Progenitor cell of endocrine pancreas (in vitro differentiated cells): ENCODE data around the gene CDC45. TPM values are rescaled to one million over a fixed set of nuclear protein-coding genes. Genes with fewer than 3 reads are reported as not detected.

ENCODE experiments used
- DNase-seq: peaks from one replicate; pipeline ENCODE4 v3.0.0; 2021; ENCODE audit warnings: low spot score; ENCODE audit not compliant: unreplicated experiment
- H3K27ac Mint-ChIP-seq: 2 replicates; pipeline ENCODE4 v1.8.0; 2021; ENCODE audit warnings: mild to moderate bottlenecking, moderate library complexity, mixed read lengths
- H3K27me3 Mint-ChIP-seq: 2 replicates; pipeline ENCODE4 v1.8.0; 2021; ENCODE audit warnings: mixed read lengths
- H3K36me3 Mint-ChIP-seq: 2 replicates; pipeline ENCODE4 v1.8.0; 2022; ENCODE audit warnings: mixed read lengths; ENCODE audit not compliant: insufficient read depth
- H3K4me1 Mint-ChIP-seq: 2 replicates; pipeline ENCODE4 v1.8.0; 2021; ENCODE audit warnings: low read depth, mixed read lengths
- H3K4me3 Mint-ChIP-seq: 2 replicates; pipeline ENCODE4 v1.8.0; 2021; ENCODE audit warnings: low read depth, mild to moderate bottlenecking, moderate library complexity, mixed read lengths
- H3K9me3 Mint-ChIP-seq: 2 replicates; pipeline ENCODE4 v1.8.0; 2021; ENCODE audit warnings: low read depth, mixed read lengths
- total RNA-seq: library from RNA; stranded (reverse); gene quantifications from 2 replicates; pipeline ENCODE4 v1.2.1, GENCODE V29; 2021
- TF ChIP-seq, protein P1 (sequence below): fragments of 200-600 bp; sonication (generic); IDR thresholded peaks from one replicate; pipeline ENCODE4 v1.5.0; 2021; ENCODE audit warnings: antibody characterized with exemption, mild to moderate bottlenecking; ENCODE audit not compliant: unreplicated experiment

CDC45 gene
- total RNA-seq, 1 donor from 2014 or later, result 18.1 TPM

GRCh38 chr22:19526076-19526701 lies 46.5 kb downstream of the CDC45 start:
- no peak overlapping the region for H3K4me3 Mint-ChIP-seq
- TF ChIP-seq, protein P1, sequence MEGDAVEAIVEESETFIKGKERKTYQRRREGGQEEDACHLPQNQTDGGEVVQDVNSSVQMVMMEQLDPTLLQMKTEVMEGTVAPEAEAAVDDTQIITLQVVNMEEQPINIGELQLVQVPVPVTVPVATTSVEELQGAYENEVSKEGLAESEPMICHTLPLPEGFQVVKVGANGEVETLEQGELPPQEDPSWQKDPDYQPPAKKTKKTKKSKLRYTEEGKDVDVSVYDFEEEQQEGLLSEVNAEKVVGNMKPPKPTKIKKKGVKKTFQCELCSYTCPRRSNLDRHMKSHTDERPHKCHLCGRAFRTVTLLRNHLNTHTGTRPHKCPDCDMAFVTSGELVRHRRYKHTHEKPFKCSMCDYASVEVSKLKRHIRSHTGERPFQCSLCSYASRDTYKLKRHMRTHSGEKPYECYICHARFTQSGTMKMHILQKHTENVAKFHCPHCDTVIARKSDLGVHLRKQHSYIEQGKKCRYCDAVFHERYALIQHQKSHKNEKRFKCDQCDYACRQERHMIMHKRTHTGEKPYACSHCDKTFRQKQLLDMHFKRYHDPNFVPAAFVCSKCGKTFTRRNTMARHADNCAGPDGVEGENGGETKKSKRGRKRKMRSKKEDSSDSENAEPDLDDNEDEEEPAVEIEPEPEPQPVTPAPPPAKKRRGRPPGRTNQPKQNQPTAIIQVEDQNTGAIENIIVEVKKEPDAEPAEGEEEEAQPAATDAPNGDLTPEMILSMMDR, result no peak
- H3K27me3 Mint-ChIP-seq, result peaks cover 50% of the 10 kb centered on the region
- H3K36me3 Mint-ChIP-seq, result no peaks in the 10 kb centered on the region
- peaks cover 3% of the 10 kb centered on the region for H3K4me1 Mint-ChIP-seq
- DNase-seq, result no peak
- H3K9me3 Mint-ChIP-seq, result no peaks in the 10 kb centered on the region
- H3K27ac Mint-ChIP-seq, result no peak overlapping the region

GRCh38 chr22:19526702-19527111 lies 47.0 kb downstream of the CDC45 start:
- Mint-ChIP-seq H3K27me3 (peaks cover 47% of the 10 kb centered on the region), H3K36me3 (no peaks in the 10 kb centered on the region), H3K9me3 (no peaks in the 10 kb centered on the region), H3K4me3 (no peak overlapping the region), H3K4me1 (peaks cover 3% of the 10 kb centered on the region), H3K27ac (no peak overlapping the region)
- no peak for DNase-seq
- TF ChIP-seq, protein P1, result no peak

DNA sequence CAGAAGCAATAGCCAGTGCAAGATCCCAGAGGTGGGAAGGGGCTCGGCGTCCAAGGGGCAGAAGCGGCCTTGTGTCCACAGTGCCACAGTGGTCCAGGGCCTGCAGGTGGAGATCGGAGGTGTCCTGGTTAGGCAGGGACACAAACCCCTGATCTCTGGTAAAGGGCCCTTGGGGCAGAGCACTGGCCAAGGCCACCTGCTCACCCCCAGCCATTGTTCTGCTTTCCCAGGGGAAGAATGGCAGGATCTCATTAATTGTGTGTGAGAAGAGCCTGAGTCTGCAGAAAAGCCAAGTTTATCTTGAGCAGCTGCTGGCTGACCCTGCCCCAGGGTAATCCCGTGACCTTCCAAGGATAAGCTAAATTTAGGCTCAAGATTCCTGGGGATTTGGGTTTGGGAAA lies 47.6 kb downstream of the CDC45 start:
- no peak for DNase-seq
- no peak overlapping the region for H3K4me3 Mint-ChIP-seq
- H3K4me1 Mint-ChIP-seq, result peaks cover 3% of the 10 kb centered on the region
- no peak overlapping the region for H3K27ac Mint-ChIP-seq
- TF ChIP-seq, protein P1, result no peak
- H3K27me3 Mint-ChIP-seq, result peaks cover 43% of the 10 kb centered on the region
- H3K36me3 Mint-ChIP-seq, result no peaks in the 10 kb centered on the region
- no peaks in the 10 kb centered on the region for H3K9me3 Mint-ChIP-seq

DNA sequence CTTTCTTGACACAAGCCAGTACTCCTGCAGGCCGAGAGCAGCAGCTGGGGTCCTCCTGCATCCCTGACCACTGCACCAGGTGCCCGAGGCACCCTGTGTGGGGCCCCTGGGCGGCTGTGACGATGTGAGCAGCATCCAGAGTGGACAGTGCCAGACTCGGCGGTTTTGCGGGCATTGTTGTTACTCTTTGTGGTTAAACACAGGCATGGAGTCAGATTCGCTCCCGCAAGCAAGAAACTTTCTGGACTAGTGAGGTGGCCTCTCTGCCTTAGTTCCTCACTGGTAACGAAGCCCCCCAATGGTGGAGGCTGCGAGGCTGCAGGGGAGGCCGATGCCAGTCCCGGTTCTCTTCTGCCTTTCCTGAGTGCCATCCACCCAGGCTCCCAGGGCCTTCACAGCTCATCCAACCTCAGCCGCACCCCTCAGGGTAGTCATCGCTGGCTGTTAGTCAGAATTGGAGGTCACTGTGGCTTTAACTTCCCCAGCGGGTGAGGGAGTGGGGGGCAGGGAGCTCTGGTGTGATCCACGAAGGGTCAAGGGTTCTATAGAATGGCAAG lies 48.2 kb downstream of the CDC45 start:
- no peaks in the 10 kb centered on the region for H3K36me3 Mint-ChIP-seq
- peaks cover 3% of the 10 kb centered on the region for H3K4me1 Mint-ChIP-seq
- TF ChIP-seq, protein P1, result no peak
- H3K27me3 Mint-ChIP-seq, result peaks cover 42% of the 10 kb centered on the region
- no peak for DNase-seq
- no peaks in the 10 kb centered on the region for H3K9me3 Mint-ChIP-seq
- H3K4me3 Mint-ChIP-seq, result no peak overlapping the region
- no peak overlapping the region for H3K27ac Mint-ChIP-seq

- Mint-ChIP-seq H3K4me1 (peaks cover under 1% of the 10 kb centered on the region), H3K4me3 (no peak overlapping the region), H3K27me3 (peaks cover 32% of the 10 kb centered on the region), H3K27ac (no peak overlapping the region), H3K36me3 (no peaks in the 10 kb centered on the region), H3K9me3 (no peaks in the 10 kb centered on the region)
- no peak for DNase-seq
- TF ChIP-seq, protein P1, result no peak
These were observed 50.1 kb downstream of the CDC45 start for GRCh38 chr22:19529811-19530210.
